GM19238 (cell line): ENCODE data around the gene SMPD4.
"Not testable (repeated sequence)": the region's sequence is repeated elsewhere in the genome, so short reads cannot be mapped to it uniquely, and the experiment has no call there.

Experiments
- DNase-seq: peaks from one replicate; pipeline ENCODE4 v3.0.0; 2011; ENCODE audit warnings: low spot score; ENCODE audit not compliant: insufficient read length

The SMPD4 gene

DNA sequence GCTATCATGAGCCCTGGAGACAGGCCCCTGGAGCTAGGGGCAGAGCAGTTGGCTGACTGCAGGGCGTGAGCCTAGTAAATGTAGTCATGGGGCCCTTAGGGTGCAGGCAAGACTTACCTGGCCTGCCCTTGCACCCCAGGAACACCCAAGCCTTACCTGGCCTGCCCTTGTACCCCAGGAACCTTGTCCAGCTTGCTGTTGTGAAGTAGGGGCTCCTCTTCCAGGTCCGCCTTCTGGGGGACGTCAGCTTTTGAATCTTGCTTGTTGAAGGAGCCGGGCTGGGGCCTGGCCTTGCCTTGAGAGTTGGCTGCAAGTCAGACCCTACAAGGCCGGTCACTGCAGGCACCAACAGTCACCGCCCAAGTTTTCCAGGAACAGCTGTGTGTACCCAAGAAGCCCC is 40.4 kb downstream of the SMPD4 start:
- DNase-seq: not testable (repeated sequence)

DNA sequence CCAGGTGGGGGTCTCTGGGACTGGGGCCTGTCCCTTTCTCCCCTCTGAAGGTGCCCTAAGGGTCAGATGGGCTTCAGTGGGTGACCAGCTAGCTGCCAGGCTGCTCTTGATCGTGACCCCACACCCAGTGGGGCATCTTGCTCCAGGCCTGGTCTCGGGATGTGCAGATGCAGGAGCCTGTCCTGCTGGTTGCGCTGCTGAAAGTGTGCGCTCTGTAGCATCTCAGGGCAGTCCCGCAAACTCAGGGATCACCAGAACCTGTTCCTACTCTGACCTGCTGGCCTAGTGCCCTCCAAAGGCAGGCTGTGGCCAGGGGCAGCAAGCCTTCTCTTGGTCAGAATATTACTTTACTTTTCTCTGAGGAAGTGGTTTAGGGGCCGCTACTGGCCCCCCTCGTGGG is 40.9 kb downstream of the SMPD4 start:
- DNase-seq: not testable (repeated sequence)

DNA sequence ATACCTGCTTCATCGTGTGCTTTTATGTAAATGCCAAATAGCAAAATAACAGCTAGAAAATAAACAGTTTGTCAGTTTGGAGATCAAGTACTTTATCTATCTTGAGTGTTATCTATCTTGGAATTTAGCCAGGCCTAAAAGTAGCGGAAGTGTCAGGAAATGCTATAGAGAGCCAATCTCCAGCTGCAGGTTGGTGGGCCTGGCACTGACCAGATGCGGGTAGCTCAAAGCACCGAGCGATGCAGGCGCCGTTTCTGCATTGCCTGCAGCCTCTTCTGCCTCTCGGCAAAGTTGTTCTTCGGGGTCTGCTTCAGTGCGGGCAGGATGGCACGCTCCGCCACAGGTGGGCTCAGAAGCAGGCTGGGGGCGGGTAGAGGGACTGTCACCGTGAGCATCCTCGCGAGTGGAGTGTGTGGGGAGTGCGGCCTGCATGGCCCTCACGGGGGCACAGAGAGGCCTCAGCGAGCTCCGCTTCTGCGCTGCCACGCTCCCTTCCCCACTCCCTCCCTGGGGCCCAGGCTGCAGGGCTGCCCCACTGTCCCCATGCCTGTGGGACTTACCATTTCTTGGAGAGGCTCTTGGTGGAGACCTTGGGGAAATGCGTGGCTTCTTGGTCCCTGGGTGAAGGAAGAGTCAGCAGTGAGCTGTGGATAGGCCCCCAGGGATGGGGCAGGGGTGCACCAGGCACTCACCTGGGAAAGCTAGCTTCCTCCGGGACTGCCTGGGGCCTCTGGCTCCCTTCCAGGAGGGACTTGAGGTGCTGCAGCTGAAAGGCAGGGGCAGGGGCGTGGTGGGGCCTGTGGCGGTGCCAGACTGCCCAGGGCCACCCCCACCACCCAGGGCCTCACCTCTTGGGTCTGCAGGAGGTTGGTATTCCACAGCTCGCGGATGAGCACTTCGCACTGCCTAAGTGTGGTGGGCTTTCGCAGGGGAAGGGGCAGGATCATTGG is 41.8 kb downstream of the SMPD4 start:
- not testable (repeated sequence) for DNase-seq

DNA sequence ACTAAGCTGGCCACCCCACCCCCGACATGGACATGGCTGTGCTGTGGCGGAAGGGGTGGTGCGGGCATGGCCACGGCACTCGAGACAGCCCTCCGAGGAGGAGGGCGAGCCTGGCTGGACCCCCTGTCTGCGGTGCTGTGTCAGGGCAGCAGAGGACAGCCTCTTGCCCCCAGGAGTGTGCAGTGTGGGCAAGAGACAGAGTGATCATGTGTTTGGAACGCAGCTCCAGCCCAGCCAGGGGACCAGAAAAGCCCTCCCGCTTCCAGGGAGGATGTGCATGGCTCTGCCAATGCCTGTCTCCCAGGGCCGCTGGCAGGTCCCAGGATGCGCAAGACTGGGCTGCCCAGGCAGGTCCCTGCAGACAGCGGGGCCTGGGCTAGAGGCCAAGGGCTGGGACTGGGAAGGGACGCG is 42.6 kb downstream of the SMPD4 start:
- not testable (repeated sequence) for DNase-seq

DNA sequence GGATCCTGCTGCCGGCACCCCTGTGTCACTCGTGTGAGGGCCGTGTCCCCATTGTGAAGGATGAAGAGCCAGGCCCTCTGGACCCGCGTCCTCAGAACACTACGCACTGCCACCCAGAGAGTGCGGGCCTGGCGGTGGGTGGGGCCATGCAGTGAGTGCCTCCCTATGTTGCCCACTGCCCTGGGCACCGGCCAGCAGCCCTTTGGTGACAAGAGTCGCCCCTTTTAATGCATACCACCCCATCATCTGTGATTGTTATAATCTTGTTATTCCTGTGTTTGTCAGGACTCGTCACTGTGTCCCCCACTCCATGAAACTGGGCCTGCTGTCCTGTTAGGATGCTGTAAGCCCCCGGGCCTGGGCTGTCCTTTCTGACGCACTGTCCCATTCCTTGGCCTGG is 43.1 kb downstream of the SMPD4 start:
- DNase-seq: not testable (repeated sequence)

DNA sequence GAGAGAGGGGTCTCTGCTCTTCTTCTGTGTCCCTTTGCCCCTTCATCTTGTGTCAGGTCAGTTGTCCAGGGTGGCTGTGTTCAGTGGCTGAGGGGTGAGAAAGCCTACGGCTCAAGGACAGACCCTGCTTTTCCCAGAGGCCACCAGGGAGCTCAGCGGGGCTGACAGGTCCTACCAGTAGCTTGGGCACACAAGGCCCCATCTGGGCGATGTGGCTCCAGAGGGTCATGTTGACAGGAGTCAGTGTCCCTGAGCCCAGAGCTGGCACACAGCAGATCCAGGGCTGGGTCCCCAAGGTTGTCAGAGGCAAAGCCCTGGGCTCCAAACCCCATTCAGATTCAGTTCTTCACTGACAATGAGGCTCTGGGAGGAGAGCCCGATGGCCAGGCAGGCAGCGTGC is 44.3 kb downstream of the SMPD4 start:
- not testable (repeated sequence) for DNase-seq

DNA sequence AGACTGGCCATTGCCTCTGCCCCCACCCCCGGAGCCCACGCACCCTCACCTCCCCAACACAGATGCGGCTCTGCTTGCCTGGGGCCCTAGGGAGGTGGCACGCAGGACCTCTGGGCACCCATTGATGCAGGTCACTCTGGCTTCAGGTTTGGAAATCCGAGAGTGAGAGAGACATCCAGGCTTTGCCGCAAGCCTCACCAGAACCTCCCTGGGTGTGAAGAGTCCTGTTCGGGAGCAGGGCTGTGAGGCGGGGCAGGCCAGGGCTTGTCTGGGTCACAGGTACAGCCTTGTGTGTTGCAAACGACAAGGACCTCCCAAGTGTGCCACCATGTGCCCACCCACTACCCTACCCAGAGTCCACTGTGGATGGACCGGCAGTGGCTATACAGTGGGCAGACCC is 44.9 kb downstream of the SMPD4 start:
- not testable (repeated sequence) for DNase-seq

DNA sequence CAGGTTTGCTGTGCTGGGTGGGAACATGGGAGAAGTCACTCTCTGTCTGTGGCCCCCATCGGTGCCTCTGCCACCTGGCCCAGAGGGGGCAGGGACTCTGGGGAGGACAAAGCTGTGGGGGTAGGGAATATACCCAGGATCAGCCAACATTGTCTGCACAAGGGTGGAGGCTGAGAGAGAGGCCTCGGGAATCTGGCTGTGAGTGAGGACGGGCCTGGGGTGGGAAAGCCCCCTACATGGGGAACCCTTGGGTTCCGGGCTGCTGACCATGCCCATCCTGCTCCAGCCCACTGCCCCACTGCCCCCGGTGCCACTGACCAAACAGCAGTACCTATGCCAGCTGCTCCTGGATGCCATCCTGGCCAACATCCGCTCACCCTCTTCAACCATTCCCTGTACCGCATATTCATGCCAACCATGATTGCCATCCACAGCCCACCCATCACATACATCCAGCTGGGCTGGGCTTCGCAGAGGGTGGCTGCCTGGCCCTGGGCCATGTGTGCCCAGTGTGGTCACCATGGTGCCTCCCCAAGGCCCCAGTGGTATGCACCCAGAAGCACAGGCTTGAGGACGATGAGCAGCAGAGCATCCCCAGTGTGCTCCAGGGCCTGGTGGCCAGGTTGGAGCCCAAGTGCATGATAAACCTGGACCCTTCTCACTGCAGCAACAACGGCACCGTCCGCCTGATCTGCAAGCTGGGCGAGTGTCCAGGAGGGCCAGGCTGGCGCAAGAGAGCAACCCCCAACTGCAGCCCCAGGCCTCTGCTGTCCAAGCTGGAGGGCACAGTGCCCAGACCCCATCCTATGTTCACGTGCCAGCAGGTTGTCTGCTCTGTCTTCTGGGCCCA is 45.5 kb downstream of the SMPD4 start:
- no peak for DNase-seq

DNA sequence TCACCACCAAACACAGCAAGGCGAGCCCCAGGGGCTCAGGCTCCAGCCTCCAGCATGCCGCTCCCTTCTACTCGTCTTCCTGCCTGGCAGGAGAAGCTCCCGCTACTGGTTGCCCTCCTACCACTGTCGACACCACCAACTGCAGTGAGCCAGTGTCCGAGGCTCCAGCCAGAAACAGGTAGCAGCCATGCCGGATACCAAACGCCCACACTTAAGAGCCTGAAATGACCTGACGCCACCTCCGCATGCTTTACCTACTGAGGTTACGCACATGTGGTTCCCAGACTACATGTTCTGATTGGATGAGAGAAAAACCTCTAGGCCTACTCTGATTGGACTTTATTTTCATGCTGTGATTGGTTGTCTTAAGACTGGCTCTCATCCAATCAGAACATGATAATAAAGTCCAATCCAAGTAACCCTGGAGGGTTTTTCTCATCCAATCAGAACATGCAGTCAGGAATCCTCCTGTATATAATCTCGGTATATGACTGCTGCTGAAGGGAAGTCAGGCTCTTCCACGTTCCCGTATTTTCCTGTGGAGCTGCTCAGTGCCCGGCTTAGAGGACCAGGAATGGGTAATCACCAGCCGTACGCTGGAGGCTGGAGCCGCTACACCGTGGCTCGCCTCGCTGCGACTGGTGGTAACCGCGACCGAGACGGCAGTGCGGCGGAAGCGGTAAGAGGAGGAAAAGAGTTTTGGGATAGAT is 52.1 kb downstream of the SMPD4 start, which contains the start of gene POTEF:
Gene POTEF, minus strand, starts transcription at position 103 of the 710 bp plus-strand sequence. CDS start 8,707 bp downstream, outside the sequence.
- not testable (repeated sequence) for DNase-seq

DNA sequence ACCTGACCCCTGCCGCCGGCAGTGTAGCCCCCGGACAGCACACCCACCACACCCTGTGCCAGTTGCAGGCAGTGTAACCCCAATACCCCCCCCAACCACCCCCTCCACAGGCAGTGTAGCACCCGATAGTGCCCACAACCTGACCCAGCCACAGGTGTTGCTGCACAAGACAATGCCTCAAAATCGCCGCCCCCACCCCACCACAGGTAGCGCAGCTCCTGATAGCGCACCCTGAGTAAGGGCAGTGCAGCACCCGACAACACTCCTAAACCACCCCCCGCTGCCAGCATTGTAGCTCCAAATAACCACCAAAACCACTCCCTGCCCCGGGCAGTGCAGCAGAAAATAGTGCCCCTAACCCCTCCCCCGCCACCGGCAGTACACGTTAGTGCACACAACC is 52.9 kb downstream of the SMPD4 start:
- not testable (repeated sequence) for DNase-seq

DNA sequence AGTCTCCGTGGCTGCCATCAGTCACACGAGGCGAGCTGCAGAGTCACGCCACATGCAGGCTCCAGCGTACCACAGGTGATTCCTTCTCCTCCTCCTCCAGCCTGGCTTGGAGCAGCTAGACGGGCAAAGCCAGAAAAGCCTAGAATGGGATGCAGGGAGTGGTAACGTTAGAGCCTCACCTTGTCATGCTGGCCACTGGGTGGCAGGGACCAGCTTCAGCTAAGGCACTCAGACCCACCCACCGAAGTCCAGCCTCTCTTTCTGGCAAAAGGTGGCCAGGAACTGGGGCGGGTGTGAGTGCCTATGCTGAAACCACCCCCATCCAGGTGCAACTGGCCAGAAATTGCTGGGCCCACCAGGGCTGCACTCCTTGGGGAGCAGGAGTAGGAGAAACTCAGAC is 53.7 kb downstream of the SMPD4 start:
- not testable (repeated sequence) for DNase-seq

DNA sequence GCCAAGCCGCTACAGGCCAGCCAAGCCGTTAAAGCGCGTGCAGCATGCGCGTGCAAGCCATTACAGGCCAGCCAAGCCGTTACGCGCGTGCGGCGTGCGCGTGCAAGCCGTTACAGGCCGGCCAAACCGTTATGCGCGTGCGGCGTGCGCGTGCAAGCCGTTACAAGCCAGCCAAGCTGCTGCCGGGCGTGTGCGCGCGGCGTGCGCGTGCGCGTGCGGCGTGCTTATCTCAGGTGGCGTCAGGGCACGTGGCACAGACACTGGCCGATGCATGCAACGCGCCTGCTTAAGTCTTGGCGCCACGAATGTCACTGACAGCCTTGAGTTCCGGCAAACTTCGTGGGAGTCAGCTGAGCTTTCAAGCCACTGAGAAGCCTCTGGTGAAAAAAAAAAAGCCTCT is 60.5 kb downstream of the SMPD4 start:
- DNase-seq: not testable (repeated sequence)

DNA sequence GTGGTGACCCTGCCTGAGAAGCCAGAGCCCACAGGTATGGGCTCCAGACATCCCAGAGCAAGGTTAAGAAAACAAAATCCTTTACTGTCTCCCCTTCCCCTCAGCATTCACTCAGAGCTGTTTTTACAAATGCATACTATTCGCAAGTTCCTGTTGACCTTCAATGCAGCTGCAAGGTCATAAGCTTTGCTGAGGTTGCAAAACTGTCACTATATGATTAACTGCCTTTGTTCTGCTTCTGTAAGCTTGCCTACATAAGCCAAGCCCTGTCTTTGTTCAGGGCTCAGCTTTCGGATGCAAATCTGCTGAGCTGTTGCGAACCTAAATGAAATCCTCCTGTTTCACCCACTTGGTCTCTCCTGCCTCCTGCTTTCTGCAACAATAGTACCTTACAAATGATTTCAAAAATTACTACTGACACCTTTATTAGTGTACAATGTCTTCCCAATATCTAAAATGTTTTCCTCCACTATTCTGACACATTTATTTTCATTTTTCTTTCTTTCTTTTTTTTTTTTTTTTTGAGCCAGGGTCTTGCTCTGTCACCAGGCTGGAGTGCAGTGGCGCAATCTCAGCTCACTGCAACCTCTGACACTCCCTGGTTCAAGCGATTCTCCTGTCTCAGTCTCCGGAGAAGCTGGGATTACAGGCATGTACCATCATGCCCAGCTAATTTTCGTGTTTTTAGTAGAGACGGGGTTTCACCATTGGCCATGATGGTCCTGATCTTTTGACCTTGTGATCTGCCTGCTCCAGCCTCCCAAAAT is 78.6 kb downstream of the SMPD4 start:
- not testable (repeated sequence) for DNase-seq
